GOT3 (cell line): ENCODE data around the gene ARHGAP19.
"Not testable (repeated sequence)": the region's sequence is repeated elsewhere in the genome, so short reads cannot be mapped to it uniquely, and the experiment has no call there.

ENCODE experiments used
- DNase-seq: peaks from one replicate; lab custom pipeline; 2025; ENCODE audit warnings: mixed read lengths; lab: John Stamatoyannopoulos, UW

Gene ARHGAP19

GRCh38 chr10:97321032-97321803 is 28.8 kb upstream of the ARHGAP19 start:
- no peak for DNase-seq

- no peak for DNase-seq
Observed at GRCh38 chr10:97320480-97321031, 28.1 kb upstream of the ARHGAP19 start.

- DNase-seq: no peak
Observed at GRCh38 chr10:97319671-97320479, 27.4 kb upstream of the ARHGAP19 start.

GRCh38 chr10:97318772-97319651 is 26.6 kb upstream of the ARHGAP19 start, which contains the start of gene FRAT1:
Gene FRAT1 (plus strand): TSS chr10:97319271. CDS start chr10:97319454, 183 bp downstream.
- peak; percentile 68 for DNase-seq

- DNase-seq: no peak
Observed at GRCh38 chr10:97314671-97315070, 22.2 kb upstream of the ARHGAP19 start.

- DNase-seq: no peak
Observed at GRCh38 chr10:97312897-97313296, 20.5 kb upstream of the ARHGAP19 start.

- DNase-seq: no peak
Observed at GRCh38 chr10:97311111-97311626, 18.7 kb upstream of the ARHGAP19 start.

- no peak for DNase-seq
Observed at GRCh38 chr10:97307866-97308780, 15.7 kb upstream of the ARHGAP19 start.

GRCh38 chr10:97307441-97307840 is 15.0 kb upstream of the ARHGAP19 start:
- no peak for DNase-seq

GRCh38 chr10:97302088-97302791 is 9.8 kb upstream of the ARHGAP19 start:
- DNase-seq: no peak

GRCh38 chr10:97300980-97301379 is 8.5 kb upstream of the ARHGAP19 start:
- no peak for DNase-seq

GRCh38 chr10:97298223-97298571 is 5.8 kb upstream of the ARHGAP19 start:
- no peak for DNase-seq

- DNase-seq: no peak
Observed at GRCh38 chr10:97297556-97298222, 5.3 kb upstream of the ARHGAP19 start.

GRCh38 chr10:97292862-97293198 is 393 bp upstream of the ARHGAP19 start:
- no peak for DNase-seq

GRCh38 chr10:97291357-97292096 is 910 bp downstream of the ARHGAP19 start:
- DNase-seq: no peak

GRCh38 chr10:97290576-97291356 is 1.7 kb downstream of the ARHGAP19 start:
- DNase-seq: not testable (repeated sequence)

GRCh38 chr10:97290076-97290475 is 2.4 kb downstream of the ARHGAP19 start:
- not testable (repeated sequence) for DNase-seq

- DNase-seq: no peak
Observed at GRCh38 chr10:97280783-97281182, 11.7 kb downstream of the ARHGAP19 start.
